ENCODE measurements around the gene TMED7.

DNA sequence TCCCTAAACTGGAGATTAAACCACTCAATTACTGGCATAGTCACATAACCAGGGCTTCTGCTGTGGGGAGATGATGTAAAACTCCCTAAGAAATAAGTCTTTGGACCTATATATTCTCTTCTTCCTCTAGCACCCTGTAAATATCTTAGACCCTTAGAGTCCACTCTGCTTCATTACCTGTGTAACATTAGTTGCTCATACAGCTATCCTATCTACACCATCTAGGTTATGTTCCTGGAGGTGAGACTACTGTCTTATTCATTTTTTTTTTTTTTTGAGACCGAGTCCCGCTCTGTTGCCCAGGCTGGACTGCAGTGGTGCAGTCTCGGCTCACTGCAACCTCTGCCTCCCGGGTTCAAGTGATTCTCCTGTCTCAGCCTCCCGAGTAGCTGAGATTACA is 14.0 kb downstream of the TMED7 start:
- TF ChIP-seq CREM (CRISPR knock-in tag; IDR thresholded peaks at IDR 0.05) (no peak), ZNF263 (CRISPR knock-in tag; IDR thresholded peaks at IDR 0.05; ENCODE audit: low read depth) (no peak), GRHL2 (CRISPR knock-in tag; IDR thresholded peaks at IDR 0.05; ENCODE audit: insufficient replicate concordance, severe bottlenecking) (no peak), TCF7 (CRISPR knock-in tag; IDR thresholded peaks at IDR 0.05; ENCODE audit: low read depth) (no peak), ZNF121 (CRISPR knock-in tag; IDR thresholded peaks at IDR 0.05) (no peak)
- TF ChIP-seq, protein P1, sequence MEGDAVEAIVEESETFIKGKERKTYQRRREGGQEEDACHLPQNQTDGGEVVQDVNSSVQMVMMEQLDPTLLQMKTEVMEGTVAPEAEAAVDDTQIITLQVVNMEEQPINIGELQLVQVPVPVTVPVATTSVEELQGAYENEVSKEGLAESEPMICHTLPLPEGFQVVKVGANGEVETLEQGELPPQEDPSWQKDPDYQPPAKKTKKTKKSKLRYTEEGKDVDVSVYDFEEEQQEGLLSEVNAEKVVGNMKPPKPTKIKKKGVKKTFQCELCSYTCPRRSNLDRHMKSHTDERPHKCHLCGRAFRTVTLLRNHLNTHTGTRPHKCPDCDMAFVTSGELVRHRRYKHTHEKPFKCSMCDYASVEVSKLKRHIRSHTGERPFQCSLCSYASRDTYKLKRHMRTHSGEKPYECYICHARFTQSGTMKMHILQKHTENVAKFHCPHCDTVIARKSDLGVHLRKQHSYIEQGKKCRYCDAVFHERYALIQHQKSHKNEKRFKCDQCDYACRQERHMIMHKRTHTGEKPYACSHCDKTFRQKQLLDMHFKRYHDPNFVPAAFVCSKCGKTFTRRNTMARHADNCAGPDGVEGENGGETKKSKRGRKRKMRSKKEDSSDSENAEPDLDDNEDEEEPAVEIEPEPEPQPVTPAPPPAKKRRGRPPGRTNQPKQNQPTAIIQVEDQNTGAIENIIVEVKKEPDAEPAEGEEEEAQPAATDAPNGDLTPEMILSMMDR (IDR thresholded peaks at IDR 0.05) = no peak
- TF ChIP-seq, protein P2, sequence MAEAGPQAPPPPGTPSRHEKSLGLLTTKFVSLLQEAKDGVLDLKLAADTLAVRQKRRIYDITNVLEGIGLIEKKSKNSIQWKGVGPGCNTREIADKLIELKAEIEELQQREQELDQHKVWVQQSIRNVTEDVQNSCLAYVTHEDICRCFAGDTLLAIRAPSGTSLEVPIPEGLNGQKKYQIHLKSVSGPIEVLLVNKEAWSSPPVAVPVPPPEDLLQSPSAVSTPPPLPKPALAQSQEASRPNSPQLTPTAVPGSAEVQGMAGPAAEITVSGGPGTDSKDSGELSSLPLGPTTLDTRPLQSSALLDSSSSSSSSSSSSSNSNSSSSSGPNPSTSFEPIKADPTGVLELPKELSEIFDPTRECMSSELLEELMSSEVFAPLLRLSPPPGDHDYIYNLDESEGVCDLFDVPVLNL (CRISPR knock-in tag; IDR thresholded peaks at IDR 0.05; ENCODE audit: borderline replicate concordance, low read depth) = no peak
- TF ChIP-seq, protein P3, sequence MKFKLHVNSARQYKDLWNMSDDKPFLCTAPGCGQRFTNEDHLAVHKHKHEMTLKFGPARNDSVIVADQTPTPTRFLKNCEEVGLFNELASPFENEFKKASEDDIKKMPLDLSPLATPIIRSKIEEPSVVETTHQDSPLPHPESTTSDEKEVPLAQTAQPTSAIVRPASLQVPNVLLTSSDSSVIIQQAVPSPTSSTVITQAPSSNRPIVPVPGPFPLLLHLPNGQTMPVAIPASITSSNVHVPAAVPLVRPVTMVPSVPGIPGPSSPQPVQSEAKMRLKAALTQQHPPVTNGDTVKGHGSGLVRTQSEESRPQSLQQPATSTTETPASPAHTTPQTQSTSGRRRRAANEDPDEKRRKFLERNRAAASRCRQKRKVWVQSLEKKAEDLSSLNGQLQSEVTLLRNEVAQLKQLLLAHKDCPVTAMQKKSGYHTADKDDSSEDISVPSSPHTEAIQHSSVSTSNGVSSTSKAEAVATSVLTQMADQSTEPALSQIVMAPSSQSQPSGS (CRISPR knock-in tag; IDR thresholded peaks at IDR 0.05; ENCODE audit: borderline replicate concordance, low read depth) = no peak
- TF ChIP-seq, protein P4, sequence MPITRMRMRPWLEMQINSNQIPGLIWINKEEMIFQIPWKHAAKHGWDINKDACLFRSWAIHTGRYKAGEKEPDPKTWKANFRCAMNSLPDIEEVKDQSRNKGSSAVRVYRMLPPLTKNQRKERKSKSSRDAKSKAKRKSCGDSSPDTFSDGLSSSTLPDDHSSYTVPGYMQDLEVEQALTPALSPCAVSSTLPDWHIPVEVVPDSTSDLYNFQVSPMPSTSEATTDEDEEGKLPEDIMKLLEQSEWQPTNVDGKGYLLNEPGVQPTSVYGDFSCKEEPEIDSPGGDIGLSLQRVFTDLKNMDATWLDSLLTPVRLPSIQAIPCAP (CRISPR knock-in tag; IDR thresholded peaks at IDR 0.05) = no peak
- TF ChIP-seq, protein P5, sequence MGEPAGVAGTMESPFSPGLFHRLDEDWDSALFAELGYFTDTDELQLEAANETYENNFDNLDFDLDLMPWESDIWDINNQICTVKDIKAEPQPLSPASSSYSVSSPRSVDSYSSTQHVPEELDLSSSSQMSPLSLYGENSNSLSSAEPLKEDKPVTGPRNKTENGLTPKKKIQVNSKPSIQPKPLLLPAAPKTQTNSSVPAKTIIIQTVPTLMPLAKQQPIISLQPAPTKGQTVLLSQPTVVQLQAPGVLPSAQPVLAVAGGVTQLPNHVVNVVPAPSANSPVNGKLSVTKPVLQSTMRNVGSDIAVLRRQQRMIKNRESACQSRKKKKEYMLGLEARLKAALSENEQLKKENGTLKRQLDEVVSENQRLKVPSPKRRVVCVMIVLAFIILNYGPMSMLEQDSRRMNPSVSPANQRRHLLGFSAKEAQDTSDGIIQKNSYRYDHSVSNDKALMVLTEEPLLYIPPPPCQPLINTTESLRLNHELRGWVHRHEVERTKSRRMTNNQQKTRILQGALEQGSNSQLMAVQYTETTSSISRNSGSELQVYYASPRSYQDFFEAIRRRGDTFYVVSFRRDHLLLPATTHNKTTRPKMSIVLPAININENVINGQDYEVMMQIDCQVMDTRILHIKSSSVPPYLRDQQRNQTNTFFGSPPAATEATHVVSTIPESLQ (CRISPR knock-in tag; IDR thresholded peaks at IDR 0.05) = no peak
